HG03354 (cell line): Measurements from ENCODE around the gene TMEM89.

Experiments
- ATAC-seq: cut with Tn5 transposase; IDR thresholded peaks from one replicate; pipeline ENCODE4 v1.9.1; 2021; ENCODE audit warnings: mild to moderate bottlenecking; ENCODE audit not compliant: unreplicated experiment, poor library complexity, severe bottlenecking

The TMEM89 gene

GRCh38 chr3:48619541-48620524 is 1.7 kb downstream of the TMEM89 start:
- ATAC-seq, result no peak

GRCh38 chr3:48617559-48617958 is 4.0 kb downstream of the TMEM89 start:
- no peak for ATAC-seq

DNA sequence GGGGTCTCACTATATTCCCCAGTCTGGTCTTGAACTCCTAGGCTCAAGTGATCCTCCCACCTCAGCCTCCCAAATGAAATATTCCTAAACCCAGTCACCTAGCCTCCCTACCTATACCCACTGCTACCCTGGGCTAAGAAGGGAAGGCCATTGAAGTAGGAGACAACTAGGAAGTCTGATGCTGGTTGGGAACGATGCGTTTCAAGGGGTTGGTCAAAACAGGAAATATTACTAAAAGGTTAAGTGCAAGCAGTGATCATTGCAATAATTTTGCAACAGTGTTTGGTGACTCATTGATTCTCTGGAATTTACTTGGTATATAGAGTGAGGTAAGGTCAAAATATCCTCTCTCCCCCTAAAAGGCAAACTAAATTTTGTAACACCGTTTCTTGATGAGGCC is 7.5 kb downstream of the TMEM89 start:
- ATAC-seq, result no peak

GRCh38 chr3:48612309-48612708 is 9.3 kb downstream of the TMEM89 start:
- ATAC-seq, result no peak

DNA sequence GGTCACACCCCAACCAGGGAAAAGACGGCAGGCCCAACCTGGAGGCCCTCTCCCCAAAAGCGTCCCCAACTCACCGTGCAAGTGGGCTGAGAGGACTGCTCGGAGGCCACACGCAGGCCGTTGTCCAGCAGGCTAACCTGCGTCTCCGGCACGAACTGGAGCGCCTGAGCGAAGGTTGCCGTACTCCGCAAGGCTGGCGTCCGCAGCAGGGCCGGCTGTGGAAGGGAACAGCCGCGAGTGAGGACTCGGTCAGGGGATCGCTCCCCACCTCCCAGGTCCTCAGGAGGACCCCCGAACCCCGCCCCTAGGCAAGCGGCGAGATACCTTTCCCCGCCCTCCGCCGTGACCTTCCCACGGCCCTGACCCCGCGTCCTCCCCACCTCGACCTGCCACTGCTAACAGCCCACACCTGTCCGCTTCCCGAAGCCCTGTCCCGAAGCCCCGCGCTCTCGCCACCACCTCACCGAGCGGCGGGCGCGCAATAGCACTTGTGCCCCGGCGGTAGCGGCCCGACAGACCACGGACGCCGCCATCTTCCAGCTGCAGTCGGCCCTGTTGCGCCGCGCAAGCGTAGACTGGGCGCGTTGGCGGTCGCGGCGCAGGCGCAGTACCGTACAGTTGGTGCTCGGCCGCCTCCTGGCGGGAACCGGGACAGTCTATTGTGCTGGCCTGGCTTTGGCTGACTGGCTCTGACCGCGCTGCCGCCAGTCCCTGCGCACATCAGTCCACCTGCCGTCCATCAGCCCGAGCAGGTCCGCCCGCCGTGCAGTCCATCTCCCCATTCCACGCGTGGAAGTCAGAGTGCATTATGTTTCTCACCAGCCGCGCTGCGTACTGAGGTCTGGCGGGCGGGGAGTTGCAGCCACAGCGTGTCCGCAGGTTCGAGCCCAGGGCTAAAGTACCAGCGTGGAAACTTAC is 12.2 kb downstream of the TMEM89 start, which contains the start of gene UQCRC1:
TSS of gene UQCRC1 (minus strand) at position 559 of the 918 bp plus-strand sequence. CDS start at position 533, 26 bp downstream.
- ATAC-seq, result peak; percentile 96

- ATAC-seq, result no peak
These were observed 14.1 kb downstream of the TMEM89 start for GRCh38 chr3:48607519-48607918.

DNA sequence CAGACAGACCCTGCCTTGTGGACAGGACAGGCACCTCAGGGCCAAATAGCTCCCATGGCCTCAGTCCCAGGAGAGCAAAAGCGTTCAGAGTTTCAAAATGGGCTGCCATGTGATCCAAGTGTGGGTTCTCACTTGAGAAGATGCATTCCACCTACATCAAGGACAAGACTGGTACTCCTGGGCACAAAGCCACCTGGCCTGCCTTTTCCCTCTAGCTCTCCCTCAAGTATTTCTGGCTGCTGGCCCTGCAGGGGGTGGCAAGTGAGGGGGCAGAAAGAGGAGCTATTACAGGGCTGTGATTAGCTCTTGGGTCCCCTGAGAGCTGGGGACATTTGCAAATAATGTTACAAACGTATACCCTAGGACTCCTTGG is 20.0 kb downstream of the TMEM89 start:
- ATAC-seq, result no peak

GRCh38 chr3:48600711-48601621 is 20.6 kb downstream of the TMEM89 start:
- ATAC-seq, result no peak

DNA sequence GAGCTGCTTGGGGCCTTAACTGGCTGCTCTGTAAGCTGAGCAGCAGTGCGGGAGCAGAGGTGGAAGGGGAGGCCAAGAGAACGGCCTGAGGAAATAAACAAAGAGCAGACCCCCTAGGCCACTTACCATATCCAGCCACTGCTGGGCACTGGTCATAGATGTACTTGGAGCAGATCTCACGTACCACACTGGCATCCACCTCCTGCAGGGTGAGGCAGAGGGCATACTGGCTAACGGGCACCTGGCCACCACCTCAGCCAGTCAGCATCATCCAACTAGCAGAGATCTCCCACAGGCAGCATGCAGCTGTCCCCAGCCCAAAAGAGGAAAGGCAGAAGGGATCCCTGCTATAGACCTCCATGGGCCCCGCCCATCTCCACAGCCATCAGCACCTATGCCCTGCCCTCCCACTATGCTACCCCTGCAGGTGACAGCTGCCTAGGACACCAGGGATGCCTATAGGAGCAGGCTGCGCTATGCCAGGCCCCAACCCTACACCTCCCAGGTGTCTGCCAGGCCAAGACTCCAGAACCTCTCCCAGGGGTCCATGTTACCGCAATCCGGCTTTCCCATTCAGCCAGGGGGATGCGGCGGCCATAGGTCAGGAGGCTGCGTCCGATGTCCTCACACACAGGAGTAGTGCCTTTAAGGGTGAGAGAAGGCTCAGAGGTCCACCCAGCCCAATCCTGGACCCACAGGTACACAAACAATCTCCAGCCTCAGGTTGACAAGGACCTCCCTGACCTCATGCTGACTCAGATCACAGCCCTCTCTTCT is 21.9 kb downstream of the TMEM89 start:
- ATAC-seq, result no peak

DNA sequence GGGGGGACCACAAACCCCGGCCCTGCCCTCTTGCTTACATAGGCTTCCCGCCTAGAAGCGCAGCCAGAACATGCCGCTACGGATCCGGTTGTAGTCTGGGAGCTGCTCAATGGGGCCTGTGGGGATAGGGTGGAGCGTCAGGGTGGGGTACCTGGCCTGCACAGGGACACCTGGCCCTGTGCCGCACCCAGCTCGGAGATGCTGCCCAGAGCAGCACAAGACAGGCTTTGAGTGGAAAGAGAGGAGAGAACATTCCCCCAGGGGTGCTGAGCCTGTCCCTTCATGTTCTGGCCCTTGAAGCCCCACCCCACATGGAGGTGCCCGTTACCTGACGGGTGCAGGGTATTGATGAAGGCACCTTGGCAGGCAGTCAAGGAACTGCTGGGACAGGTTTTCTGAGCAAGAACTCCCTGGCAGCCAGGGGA is 22.5 kb downstream of the TMEM89 start:
- no peak for ATAC-seq

GRCh38 chr3:48598323-48599076 is 23.1 kb downstream of the TMEM89 start:
- no peak for ATAC-seq

DNA sequence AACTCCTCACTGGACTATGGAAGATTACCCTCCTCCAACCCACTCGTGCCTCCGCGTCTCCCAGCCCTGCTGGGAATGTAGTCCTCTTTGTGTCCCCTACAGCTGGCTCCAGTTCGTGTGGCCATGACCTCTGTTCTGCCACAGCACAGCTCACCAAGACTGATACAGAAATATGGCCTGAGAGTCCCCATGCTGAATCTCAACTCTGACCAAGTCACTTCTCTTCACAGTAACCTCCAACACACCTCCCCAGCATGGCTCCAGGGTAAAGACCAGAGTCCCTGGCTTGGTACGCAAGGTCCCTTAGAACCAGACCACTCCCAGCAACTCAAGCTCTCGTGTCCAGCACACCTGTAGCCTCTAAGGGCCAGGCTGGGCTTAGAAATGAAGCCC is 24.2 kb downstream of the TMEM89 start:
- ATAC-seq, result no peak

- no peak for ATAC-seq
These were observed 24.7 kb downstream of the TMEM89 start for GRCh38 chr3:48596676-48597407.

DNA sequence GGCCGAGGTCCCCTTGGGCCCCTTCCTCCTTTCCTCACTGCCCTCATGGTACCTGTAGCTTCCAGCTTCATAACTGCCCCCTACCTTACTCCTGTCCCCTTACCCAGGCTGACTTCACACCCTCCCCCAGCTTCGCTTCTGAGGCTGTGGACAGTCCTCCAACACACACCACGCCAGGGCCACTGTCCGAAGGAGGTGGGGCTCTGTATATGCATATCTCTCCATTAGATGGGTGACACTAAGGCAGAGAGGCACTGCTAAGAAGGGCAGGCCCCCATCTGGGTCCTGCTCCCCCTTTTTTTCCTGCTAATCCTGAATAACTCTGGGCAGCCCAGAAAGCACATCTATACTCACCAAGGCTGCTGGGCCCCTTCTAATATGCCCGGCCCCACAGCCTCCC is 25.4 kb downstream of the TMEM89 start:
- no peak for ATAC-seq

GRCh38 chr3:48595526-48596121 is 25.9 kb downstream of the TMEM89 start:
- ATAC-seq, result no peak

GRCh38 chr3:48595075-48595525 is 26.5 kb downstream of the TMEM89 start, which contains the start of gene COL7A1:
Gene COL7A1, minus strand, starts transcription at chr3:48595329. Its CDS starts 170 bp downstream, at chr3:48595159.
- ATAC-seq, result no peak
